GM23338 (cell line): ENCODE data around the gene MRPS14.

Experiments used
- ETS1 ChIP-seq: IDR thresholded peaks from 2 replicates; pipeline ENCODE4 v1.6.1; 2016; ENCODE audit warnings: antibody characterized with exemption
- EZH2 ChIP-seq: fragments of 200-600 bp; sonication (generic); IDR thresholded peaks from one replicate; pipeline ENCODE4 v1.8.0; 2017; ENCODE audit warnings: antibody characterized with exemption, mild to moderate bottlenecking, low read depth; ENCODE audit not compliant: unreplicated experiment
- JUNB ChIP-seq: IDR thresholded peaks from one replicate; pipeline ENCODE4 v1.6.1; 2016; ENCODE audit warnings: antibody characterized with exemption; ENCODE audit not compliant: unreplicated experiment
- POLR2AphosphoS5 ChIP-seq: IDR thresholded peaks from 2 replicates; pipeline ENCODE4 v1.6.1; 2016; ENCODE audit warnings: antibody characterized with exemption, low read depth
- TF ChIP-seq, protein P1 (sequence below), 2 experiments: fragments of 200-600 bp in 1 of 2; sonication (generic) in 1 of 2; conservative IDR thresholded peaks; 2 replicates each; pipeline versions ENCODE4 v1.5.1 to v1.6.1; 2016 to 2017; ENCODE audit warnings: antibody characterized with exemption in 2 of 2, low read depth in 2 of 2, mild to moderate bottlenecking in 2 of 2, moderate library complexity in 1 of 2

DNA sequence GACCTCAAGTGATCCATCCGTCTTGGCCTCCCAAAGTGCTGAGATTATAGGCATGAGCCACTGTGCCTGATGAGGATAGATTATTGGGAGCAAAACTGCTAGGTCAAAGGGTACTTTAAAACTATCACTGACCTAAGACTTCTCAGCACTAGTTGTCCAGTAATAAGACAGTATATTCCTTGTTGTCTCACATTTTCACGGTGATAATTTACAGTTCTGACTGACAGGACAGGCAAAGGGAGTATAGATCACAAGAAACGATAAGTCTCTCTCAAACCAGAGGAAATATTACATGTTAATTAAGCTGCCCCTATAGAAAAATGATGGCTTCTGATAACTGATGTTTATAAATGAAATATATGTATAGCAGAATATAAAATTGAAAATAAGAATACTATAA lies 3.7 kb downstream of the MRPS14 start:
- TF ChIP-seq POLR2AphosphoS5 (no peak), ETS1 (no peak), EZH2 (no peak), JUNB (no peak)
- TF ChIP-seq, protein P1, sequence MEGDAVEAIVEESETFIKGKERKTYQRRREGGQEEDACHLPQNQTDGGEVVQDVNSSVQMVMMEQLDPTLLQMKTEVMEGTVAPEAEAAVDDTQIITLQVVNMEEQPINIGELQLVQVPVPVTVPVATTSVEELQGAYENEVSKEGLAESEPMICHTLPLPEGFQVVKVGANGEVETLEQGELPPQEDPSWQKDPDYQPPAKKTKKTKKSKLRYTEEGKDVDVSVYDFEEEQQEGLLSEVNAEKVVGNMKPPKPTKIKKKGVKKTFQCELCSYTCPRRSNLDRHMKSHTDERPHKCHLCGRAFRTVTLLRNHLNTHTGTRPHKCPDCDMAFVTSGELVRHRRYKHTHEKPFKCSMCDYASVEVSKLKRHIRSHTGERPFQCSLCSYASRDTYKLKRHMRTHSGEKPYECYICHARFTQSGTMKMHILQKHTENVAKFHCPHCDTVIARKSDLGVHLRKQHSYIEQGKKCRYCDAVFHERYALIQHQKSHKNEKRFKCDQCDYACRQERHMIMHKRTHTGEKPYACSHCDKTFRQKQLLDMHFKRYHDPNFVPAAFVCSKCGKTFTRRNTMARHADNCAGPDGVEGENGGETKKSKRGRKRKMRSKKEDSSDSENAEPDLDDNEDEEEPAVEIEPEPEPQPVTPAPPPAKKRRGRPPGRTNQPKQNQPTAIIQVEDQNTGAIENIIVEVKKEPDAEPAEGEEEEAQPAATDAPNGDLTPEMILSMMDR (conservative IDR thresholded peaks at IDR 0.05; ENCODE audit: low read depth in 2 of 2): no peak
